T-helper 2 cell treated with Interferon-gamma antibody and Interleukin-4, amounts not matched to agents 5 μg/mL and 100 μg/mL, for 36 hours (primary cell): ENCODE data around the gene PDE3B.
"Not testable (repeated sequence)": the region's sequence is repeated elsewhere in the genome, so short reads cannot be mapped to it uniquely, and the experiment has no call there.

Source experiments
- DNase-seq: peaks from one replicate; pipeline ENCODE4 v3.0.0; 2021; ENCODE audit warnings: low spot score
- H3K27ac Mint-ChIP-seq: one replicate; pipeline ENCODE4 v1.8.0; 2021; ENCODE audit warnings: mild to moderate bottlenecking, mixed read lengths
- H3K27me3 Mint-ChIP-seq: one replicate; pipeline ENCODE4 v1.8.0; 2021; ENCODE audit warnings: low read depth, mixed read lengths
- H3K36me3 Mint-ChIP-seq: one replicate; pipeline ENCODE4 v1.8.0; 2021; ENCODE audit warnings: low read depth, mixed read lengths
- H3K4me1 Mint-ChIP-seq: one replicate; pipeline ENCODE4 v1.8.0; 2021; ENCODE audit warnings: low read depth, mixed read lengths
- H3K4me3 Mint-ChIP-seq: one replicate; pipeline ENCODE4 v1.8.0; 2022; ENCODE audit warnings: mild to moderate bottlenecking, moderate library complexity, mixed read lengths
- H3K9me3 Mint-ChIP-seq: one replicate; pipeline ENCODE4 v1.8.0; 2021; ENCODE audit warnings: mixed read lengths

Gene PDE3B

GRCh38 chr11:14626650-14627049 lies 17.0 kb upstream of the PDE3B start:
- H3K27me3 Mint-ChIP-seq: no peaks in the 10 kb centered on the region
- H3K9me3 Mint-ChIP-seq: peaks cover 11% of the 10 kb centered on the region
- H3K4me1 Mint-ChIP-seq: peaks cover 32% of the 10 kb centered on the region
- H3K4me3 Mint-ChIP-seq: no peak overlapping the region
- H3K36me3 Mint-ChIP-seq: peaks cover 53% of the 10 kb centered on the region
- H3K27ac Mint-ChIP-seq: no peak overlapping the region
- DNase-seq: no peak

- Mint-ChIP-seq H3K9me3 (peaks cover 27% of the 10 kb centered on the region), H3K4me1 (peaks cover 40% of the 10 kb centered on the region), H3K36me3 (peaks cover 49% of the 10 kb centered on the region), H3K4me3 (peak overlapping the region; percentile 21), H3K27ac (peak overlapping the region; percentile 52)
- not testable (repeated sequence) for H3K27me3 Mint-ChIP-seq, DNase-seq
Measured at GRCh38 chr11:14633506-14634224, 9.9 kb upstream of the PDE3B start.

GRCh38 chr11:14634813-14635212 lies 8.8 kb upstream of the PDE3B start:
- Mint-ChIP-seq H3K27me3 (no peaks in the 10 kb centered on the region), H3K4me1 (peaks cover 46% of the 10 kb centered on the region), H3K27ac (peak overlapping the region; percentile 3), H3K36me3 (peaks cover 54% of the 10 kb centered on the region), H3K9me3 (peaks cover 27% of the 10 kb centered on the region), H3K4me3 (peak overlapping the region; percentile 0)
- DNase-seq: no peak

GRCh38 chr11:14635546-14635945 lies 8.1 kb upstream of the PDE3B start:
- no peak for DNase-seq
- Mint-ChIP-seq H3K4me3 (peak overlapping the region; percentile 18), H3K36me3 (peaks cover 59% of the 10 kb centered on the region), H3K27ac (peak overlapping the region; percentile 29), H3K9me3 (peaks cover 27% of the 10 kb centered on the region), H3K4me1 (peaks cover 54% of the 10 kb centered on the region), H3K27me3 (no peaks in the 10 kb centered on the region)

GRCh38 chr11:14636119-14636518 lies 7.5 kb upstream of the PDE3B start:
- H3K4me1 Mint-ChIP-seq: peaks cover 59% of the 10 kb centered on the region
- peak overlapping the region; percentile 27 for H3K4me3 Mint-ChIP-seq
- peaks cover 23% of the 10 kb centered on the region for H3K9me3 Mint-ChIP-seq
- DNase-seq: no peak
- peak overlapping the region; percentile 67 for H3K27ac Mint-ChIP-seq
- no peaks in the 10 kb centered on the region for H3K27me3 Mint-ChIP-seq
- H3K36me3 Mint-ChIP-seq: peaks cover 62% of the 10 kb centered on the region

- peaks cover 21% of the 10 kb centered on the region for H3K9me3 Mint-ChIP-seq
- peaks cover 71% of the 10 kb centered on the region for H3K36me3 Mint-ChIP-seq
- H3K27me3 Mint-ChIP-seq: no peaks in the 10 kb centered on the region
- H3K4me1 Mint-ChIP-seq: peaks cover 77% of the 10 kb centered on the region
- H3K4me3 Mint-ChIP-seq: no peak overlapping the region
- no peak for DNase-seq
- no peak overlapping the region for H3K27ac Mint-ChIP-seq
Measured at GRCh38 chr11:14637868-14638409, 5.7 kb upstream of the PDE3B start.

- Mint-ChIP-seq H3K9me3 (peaks cover 21% of the 10 kb centered on the region), H3K36me3 (peaks cover 69% of the 10 kb centered on the region), H3K4me3 (peak overlapping the region; percentile 70), H3K27ac (no peak overlapping the region), H3K4me1 (peaks cover 76% of the 10 kb centered on the region), H3K27me3 (no peaks in the 10 kb centered on the region)
- no peak for DNase-seq
Measured at GRCh38 chr11:14638561-14638960, 5.0 kb upstream of the PDE3B start.

GRCh38 chr11:14641801-14642200 lies 1.8 kb upstream of the PDE3B start:
- H3K9me3 Mint-ChIP-seq: peaks cover 7% of the 10 kb centered on the region
- peaks cover 51% of the 10 kb centered on the region for H3K4me1 Mint-ChIP-seq
- H3K4me3 Mint-ChIP-seq: peak overlapping the region; percentile 88
- no peak for DNase-seq
- no peak overlapping the region for H3K27ac Mint-ChIP-seq
- no peaks in the 10 kb centered on the region for H3K27me3 Mint-ChIP-seq
- peaks cover 51% of the 10 kb centered on the region for H3K36me3 Mint-ChIP-seq

- H3K4me1 Mint-ChIP-seq: peaks cover 48% of the 10 kb centered on the region
- peak overlapping the region; percentile 88 for H3K4me3 Mint-ChIP-seq
- H3K27me3 Mint-ChIP-seq: no peaks in the 10 kb centered on the region
- peaks cover 48% of the 10 kb centered on the region for H3K36me3 Mint-ChIP-seq
- H3K9me3 Mint-ChIP-seq: peaks cover under 1% of the 10 kb centered on the region
- no peak for DNase-seq
- peak overlapping the region; percentile 72 for H3K27ac Mint-ChIP-seq
Measured at GRCh38 chr11:14642453-14642852, 1.2 kb upstream of the PDE3B start.

- Mint-ChIP-seq H3K27me3 (no peaks in the 10 kb centered on the region), H3K9me3 (no peaks in the 10 kb centered on the region), H3K4me1 (peaks cover 47% of the 10 kb centered on the region), H3K4me3 (peak overlapping the region; percentile 88), H3K36me3 (peaks cover 52% of the 10 kb centered on the region), H3K27ac (peak overlapping the region; percentile 72)
- no peak for DNase-seq
Measured at GRCh38 chr11:14642873-14643696, 519 bp upstream of the PDE3B start.

GRCh38 chr11:14644226-14645014 lies 816 bp downstream of the PDE3B start:
- Mint-ChIP-seq H3K27ac (peak overlapping the region; percentile 81), H3K27me3 (no peaks in the 10 kb centered on the region), H3K4me1 (peaks cover 52% of the 10 kb centered on the region), H3K4me3 (peak overlapping the region; percentile 88), H3K9me3 (no peaks in the 10 kb centered on the region), H3K36me3 (peaks cover 57% of the 10 kb centered on the region)
- peak; percentile 24 for DNase-seq

- no peak for DNase-seq
- H3K4me1 Mint-ChIP-seq: peaks cover 49% of the 10 kb centered on the region
- H3K4me3 Mint-ChIP-seq: peak overlapping the region; percentile 88
Measured at GRCh38 chr11:14645015-14645912, 1.7 kb downstream of the PDE3B start.

More at GRCh38 chr11:14645015-14645912, 1.7 kb downstream of the PDE3B start:
- no peaks in the 10 kb centered on the region for H3K9me3 Mint-ChIP-seq
- H3K27ac Mint-ChIP-seq: peak overlapping the region; percentile 81
- H3K36me3 Mint-ChIP-seq: peaks cover 59% of the 10 kb centered on the region
- H3K27me3 Mint-ChIP-seq: no peaks in the 10 kb centered on the region
